Loucy (cell line): ENCODE data around the gene SPATA3.

ENCODE experiments used
- EZH2phosphoT487 ChIP-seq: fragments of 200-600 bp; IDR thresholded peaks from 2 replicates; pipeline ENCODE4 v1.6.1; 2018; ENCODE audit warnings: antibody characterized with exemption, mild to moderate bottlenecking, moderate library complexity, borderline replicate concordance
- TF ChIP-seq, protein P1 (sequence below): fragments of 200-600 bp; sonication (generic); conservative IDR thresholded peaks from 2 replicates; pipeline ENCODE4 v1.5.1; 2014; ENCODE audit warnings: mild to moderate bottlenecking, antibody characterized with exemption, low read length

DNA sequence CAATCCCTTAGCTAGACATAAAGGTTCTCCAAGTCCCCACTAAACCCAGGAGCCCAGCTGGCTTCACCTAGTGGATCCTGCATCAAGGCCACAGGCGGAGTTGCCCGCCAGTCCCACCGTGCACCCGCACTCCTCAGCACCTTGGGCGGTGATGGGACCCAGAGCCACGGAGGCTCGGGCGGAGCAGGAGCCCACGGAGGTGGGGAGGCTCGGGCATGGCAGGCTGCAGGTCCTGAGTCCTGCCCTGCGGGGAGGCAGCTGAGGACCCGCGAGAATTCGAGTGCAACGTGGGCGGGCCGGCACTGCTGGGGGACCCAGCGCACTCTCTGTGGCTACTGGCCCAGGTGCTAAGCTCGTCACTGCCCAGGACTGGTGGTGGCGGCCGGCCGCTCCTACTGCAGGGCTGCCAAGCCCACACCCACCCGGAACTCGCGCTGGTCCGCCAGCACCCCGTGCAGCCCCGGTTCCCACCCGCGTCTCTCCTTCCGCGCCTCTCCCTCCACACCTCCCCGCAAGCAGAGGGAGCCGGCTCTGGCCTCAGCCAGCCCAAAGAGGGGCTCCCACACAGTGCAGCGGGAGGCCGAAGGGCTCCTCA, 31.7 kb upstream of the SPATA3 start:
- TF ChIP-seq, protein P1, sequence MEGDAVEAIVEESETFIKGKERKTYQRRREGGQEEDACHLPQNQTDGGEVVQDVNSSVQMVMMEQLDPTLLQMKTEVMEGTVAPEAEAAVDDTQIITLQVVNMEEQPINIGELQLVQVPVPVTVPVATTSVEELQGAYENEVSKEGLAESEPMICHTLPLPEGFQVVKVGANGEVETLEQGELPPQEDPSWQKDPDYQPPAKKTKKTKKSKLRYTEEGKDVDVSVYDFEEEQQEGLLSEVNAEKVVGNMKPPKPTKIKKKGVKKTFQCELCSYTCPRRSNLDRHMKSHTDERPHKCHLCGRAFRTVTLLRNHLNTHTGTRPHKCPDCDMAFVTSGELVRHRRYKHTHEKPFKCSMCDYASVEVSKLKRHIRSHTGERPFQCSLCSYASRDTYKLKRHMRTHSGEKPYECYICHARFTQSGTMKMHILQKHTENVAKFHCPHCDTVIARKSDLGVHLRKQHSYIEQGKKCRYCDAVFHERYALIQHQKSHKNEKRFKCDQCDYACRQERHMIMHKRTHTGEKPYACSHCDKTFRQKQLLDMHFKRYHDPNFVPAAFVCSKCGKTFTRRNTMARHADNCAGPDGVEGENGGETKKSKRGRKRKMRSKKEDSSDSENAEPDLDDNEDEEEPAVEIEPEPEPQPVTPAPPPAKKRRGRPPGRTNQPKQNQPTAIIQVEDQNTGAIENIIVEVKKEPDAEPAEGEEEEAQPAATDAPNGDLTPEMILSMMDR = no peak
- TF ChIP-seq EZH2phosphoT487 = no peak
